H9 (cell line): Measurements from ENCODE around the gene FAP. TPM values are rescaled to one million over a fixed set of nuclear protein-coding genes. Genes with fewer than 3 reads are reported as not detected.

Experiments
- DNase-seq: peaks from one replicate; pipeline ENCODE4 v3.0.0-alpha.2; 2017
- H2AFZ ChIP-seq: one replicate; pipeline ENCODE4 v1.6.1; 2013; ENCODE audit warnings: mild to moderate bottlenecking, low read length, control low read depth, moderate library complexity
- H2AK5ac ChIP-seq: 2 replicates; pipeline ENCODE4 v1.6.1; 2013; ENCODE audit warnings: low read length, control low read depth, mixed read lengths; ENCODE audit not compliant: insufficient read length
- H2BK120ac ChIP-seq: one replicate; pipeline ENCODE4 v1.6.1; 2013; ENCODE audit warnings: low read depth, mild to moderate bottlenecking, low read length, control low read depth, inconsistent platforms; ENCODE audit not compliant: poor library complexity, severe bottlenecking
- H2BK12ac ChIP-seq: 2 replicates; pipeline ENCODE4 v1.6.1; 2013; ENCODE audit warnings: low read length, control low read depth, mixed read lengths, low read depth; ENCODE audit not compliant: insufficient read length
- H2BK15ac ChIP-seq: 2 replicates; pipeline ENCODE4 v1.6.1; 2013; ENCODE audit warnings: low read depth, low read length, control low read depth
- H2BK20ac ChIP-seq: one replicate; pipeline ENCODE4 v1.6.1; 2013; ENCODE audit warnings: low read depth, mild to moderate bottlenecking, low read length, control low read depth, inconsistent platforms; ENCODE audit not compliant: poor library complexity, severe bottlenecking
- H2BK5ac ChIP-seq: 2 replicates; pipeline ENCODE4 v1.6.1; 2013; ENCODE audit warnings: low read length, control low read depth, mixed read lengths; ENCODE audit not compliant: insufficient read length
- H3K14ac ChIP-seq: 2 replicates; pipeline ENCODE4 v1.6.1; 2013; ENCODE audit warnings: low read length, control low read depth; ENCODE audit not compliant: insufficient read depth
- H3K18ac ChIP-seq: 2 replicates; pipeline ENCODE4 v1.6.1; 2013; ENCODE audit warnings: low read depth, mild to moderate bottlenecking, mixed read lengths, low read length, control low read depth; ENCODE audit not compliant: insufficient read length
- H3K23ac ChIP-seq: 2 replicates; pipeline ENCODE4 v1.6.1; 2013; ENCODE audit warnings: low read length, control low read depth, mixed read lengths, low read depth; ENCODE audit not compliant: insufficient read length
- H3K23me2 ChIP-seq: 2 replicates; pipeline ENCODE4 v1.6.1; 2013; ENCODE audit warnings: low read depth, mild to moderate bottlenecking, mixed read lengths, low read length, control low read depth; ENCODE audit not compliant: insufficient read length, poor library complexity, severe bottlenecking
- H3K27ac ChIP-seq: 2 replicates; pipeline ENCODE4 v1.5.1; 2013; ENCODE audit warnings: low read length, control low read depth, mixed read lengths, low read depth; ENCODE audit not compliant: insufficient read length
- H3K27me3 ChIP-seq: 2 replicates; pipeline ENCODE4 v1.6.1; 2013; ENCODE audit warnings: low read length, control low read depth, inconsistent platforms; ENCODE audit not compliant: insufficient read depth
- H3K4ac ChIP-seq: 2 replicates; pipeline ENCODE4 v1.6.1; 2013; ENCODE audit warnings: low read depth, mild to moderate bottlenecking, control low read depth, inconsistent platforms, low read length, moderate library complexity
- H3K4me1 ChIP-seq: 2 replicates; pipeline ENCODE4 v1.6.1; 2013; ENCODE audit warnings: low read length, control low read depth, inconsistent platforms; ENCODE audit not compliant: insufficient read depth
- H3K4me2 ChIP-seq: 2 replicates; pipeline ENCODE4 v1.6.1; 2013; ENCODE audit warnings: low read length, control low read depth, mixed read lengths; ENCODE audit not compliant: insufficient read length, insufficient read depth
- H3K56ac ChIP-seq: 2 replicates; pipeline ENCODE4 v1.6.1; 2013; ENCODE audit warnings: low read depth, mild to moderate bottlenecking, mixed read lengths, low read length, control low read depth; ENCODE audit not compliant: insufficient read length
- H3K79me1 ChIP-seq: 2 replicates; pipeline ENCODE4 v1.6.1; 2013; ENCODE audit warnings: low read depth, mild to moderate bottlenecking, moderate library complexity, low read length, control low read depth, inconsistent platforms; ENCODE audit not compliant: insufficient read depth, poor library complexity, severe bottlenecking
- H3K79me2 ChIP-seq: 2 replicates; pipeline ENCODE4 v1.6.1; 2013; ENCODE audit warnings: low read length, control low read depth, inconsistent platforms; ENCODE audit not compliant: insufficient read depth
- H3K9ac ChIP-seq: 2 replicates; pipeline ENCODE4 v1.6.1; 2013; ENCODE audit warnings: low read length, control low read depth, mixed read lengths; ENCODE audit not compliant: insufficient read length; ENCODE audit errors: extremely low read depth
- H3K9me3 ChIP-seq: one replicate; pipeline ENCODE4 v1.6.1; 2013; ENCODE audit warnings: low read depth, low read length, inconsistent platforms; ENCODE audit not compliant: control insufficient read depth
- H3T11ph ChIP-seq: one replicate; pipeline ENCODE4 v1.6.1; 2013; ENCODE audit warnings: mild to moderate bottlenecking, low read length, control low read depth, inconsistent platforms
- H4K20me1 ChIP-seq: one replicate; pipeline ENCODE4 v1.6.1; 2013; ENCODE audit not compliant: control insufficient read depth, insufficient read length, insufficient read depth
- H4K5ac ChIP-seq: 2 replicates; pipeline ENCODE4 v1.6.1; 2013; ENCODE audit warnings: low read depth, mild to moderate bottlenecking, mixed read lengths, low read length, control low read depth; ENCODE audit not compliant: insufficient read length
- H4K8ac ChIP-seq: replicated peaks from 2 replicates; pipeline ENCODE4 v1.6.1; 2013; ENCODE audit warnings: low read length, control low read depth, mixed read lengths, low read depth; ENCODE audit not compliant: insufficient read length
- H4K91ac ChIP-seq: 2 replicates; pipeline ENCODE4 v1.6.1; 2013; ENCODE audit warnings: low read depth, mild to moderate bottlenecking, moderate library complexity, mixed read lengths, low read length, control low read depth; ENCODE audit not compliant: insufficient read length
- H3K27ac Mint-ChIP-seq, 3 experiments: 2 replicates in 2 of 3; 3 replicates in 1 of 3; pipeline ENCODE4 v1.8.0; 2020 to 2021; ENCODE audit warnings: mixed read lengths in 3 of 3, mild to moderate bottlenecking in 1 of 3, moderate library complexity in 1 of 3
- H3K27me3 Mint-ChIP-seq: 2 replicates; pipeline ENCODE4 v1.8.0; 2021; ENCODE audit warnings: low read depth, mild to moderate bottlenecking, moderate library complexity, mixed read lengths
- H3K36me3 Mint-ChIP-seq, 3 experiments: 2 replicates in 2 of 3; 3 replicates in 1 of 3; pipeline ENCODE4 v1.8.0; 2020 to 2021; ENCODE audit warnings: low read depth in 3 of 3, mixed read lengths in 3 of 3; ENCODE audit not compliant: insufficient read depth in 1 of 3
- H3K4me1 Mint-ChIP-seq, 2 experiments: 2 replicates each; pipeline ENCODE4 v1.8.0; 2020; ENCODE audit warnings: mixed read lengths in 2 of 2
- H3K4me3 Mint-ChIP-seq, 2 experiments: 2 replicates in 1 of 2; 3 replicates in 1 of 2; pipeline ENCODE4 v1.8.0; 2020 to 2021; ENCODE audit warnings: mild to moderate bottlenecking in 2 of 2, mixed read lengths in 2 of 2, moderate library complexity in 1 of 2
- H3K9me3 Mint-ChIP-seq, 2 experiments: 2 replicates in 1 of 2; 3 replicates in 1 of 2; pipeline ENCODE4 v1.8.0; 2020; ENCODE audit warnings: mild to moderate bottlenecking in 2 of 2, mixed read lengths in 2 of 2, moderate library complexity in 1 of 2
- CTCF ChIP-seq: fragments of 200-600 bp; sonication (generic); conservative IDR thresholded peaks from 3 replicates; pipeline ENCODE4 v1.8.0; 2021; ENCODE audit warnings: antibody characterized with exemption, mild to moderate bottlenecking
- WGBS: extraction: QIAGEN DNeasy Blood & Tissue Kit; methylation state at CpG from one replicate; pipeline ENCODE4 v1.1.7; 2013; ENCODE audit warnings: missing lambda C conversion rate, low lambda C conversion rate, mixed read lengths; ENCODE audit not compliant: insufficient read length; ENCODE audit errors: extremely low coverage; 5-methylcytosine and 5-hydroxymethylcytosine counted together
- total RNA-seq: library from RNA; stranded (reverse); gene quantifications from 2 replicates; pipeline ENCODE4 v1.2.1, GENCODE V29; 2021

FAP gene
- total RNA-seq, 1 experiment from 2014 or later, result not detected

- Histone ChIP-seq H3K9me3 (no peaks in the 10 kb centered on the region), H4K91ac (no peak within 1 kb of the TSS), H4K5ac (no peak within 1 kb of the TSS), H2BK15ac (no peak within 1 kb of the TSS), H4K8ac (no peak within 1 kb of the TSS), H3K4ac (no peak within 1 kb of the TSS), H3K4me2 (no peak within 1 kb of the TSS), H2AK5ac (no peak within 1 kb of the TSS), H3K9ac (no peak within 1 kb of the TSS), H2BK5ac (no peak within 1 kb of the TSS), H3T11ph (no peak within 1 kb of the TSS), H2BK20ac (no peak within 1 kb of the TSS), H2BK12ac (no peak within 1 kb of the TSS), H3K14ac (no peak within 1 kb of the TSS), H3K23me2 (no peaks in the 10 kb centered on the region), H3K79me1 (no peaks in the 10 kb centered on the region), H3K79me2 (no peaks in the 10 kb centered on the region), H3K27me3 (no peaks in the 10 kb centered on the region), H4K20me1 (no peaks in the 10 kb centered on the region), H3K56ac (no peak within 1 kb of the TSS), H3K23ac (no peak within 1 kb of the TSS), H3K4me1 (peaks cover 3% of the 10 kb centered on the region; the same call in 1 of the 2 replicates), H2BK120ac (no peak within 1 kb of the TSS), H3K27ac (no peak within 1 kb of the TSS), H3K18ac (no peak within 1 kb of the TSS), H2AFZ (no peak within 1 kb of the TSS)
- no CpG with 5 or more reads among the region's 3 CpGs for WGBS
- Mint-ChIP-seq H3K27me3 (peaks cover 10% of the 10 kb centered on the region), H3K9me3 (no peaks in the 10 kb centered on the region), H3K27ac (no peak within 1 kb of the TSS; a peak in 1 of 7 replicates), H3K36me3 (no peaks in the 10 kb centered on the region), H3K4me3 (no peak within 1 kb of the TSS), H3K4me1 (peaks cover 5 to 10% of the 10 kb centered on the region in 2 experiments; a peak in 2 of 4 replicates)
- no peak for DNase-seq
- no peak for TF ChIP-seq CTCF
Observed at GRCh38 chr2:162152147-162152546, 91.1 kb downstream of the FAP start, which contains the start of gene GCG. GCG (minus strand) TSS chr2:162152247; CDS start chr2:162149178, 3,069 bp downstream.
